Right lobe of liver (tissue), 6 donors: ENCODE measurements around the gene RASAL3. TPM values are rescaled to one million over a fixed set of nuclear protein-coding genes. Genes with fewer than 3 reads are reported as not detected.
A peak's percentile ranks its signal among the peaks of the same experiment; 100 is the strongest.

Experiments used
- ATAC-seq, 4 donors: fragments of 200-7000 bp; cut with Tn5 transposase; one replicate each; pipeline ENCODE4 v1.9.1; 2020; ENCODE audit warnings: mild to moderate bottlenecking in 4 of 4, moderate library complexity in 4 of 4
- DNase-seq, 3 donors: peaks; one replicate each; pipeline ENCODE4 v3.0.0-alpha.2; 2020
- H3K27ac ChIP-seq, 3 donors: fragments of 200-600 bp; one replicate each; pipeline ENCODE4 v1.8.0; 2022
- H3K27me3 ChIP-seq, 2 donors: fragments of 200-600 bp; one replicate each; pipeline ENCODE4 v1.8.0; 2022
- H3K36me3 ChIP-seq, 4 donors: fragments of 200-600 bp; sonication (generic) in 1 of 4; one replicate each; pipeline versions ENCODE4 v1.5.1 to v1.8.0; 2017 to 2022; ENCODE audit warnings: control low read depth in 1 of 4
- H3K4me1 ChIP-seq, 4 donors: fragments of 200-600 bp; sonication (generic) in 1 of 4; one replicate each; pipeline versions ENCODE4 v1.5.1 to v1.8.0; 2017 to 2022; ENCODE audit warnings: control low read depth in 1 of 4
- H3K4me3 ChIP-seq, 3 donors: fragments of 200-600 bp; one replicate each; pipeline ENCODE4 v1.8.0; 2022
- H3K9me3 ChIP-seq, 4 donors: fragments of 200-600 bp; sonication (generic) in 1 of 4; one replicate each; pipeline versions ENCODE4 v1.5.1 to v1.8.0; 2017 to 2022; ENCODE audit warnings: control low read depth in 1 of 4
- CTCF ChIP-seq, 4 donors: fragments of 200-600 bp in 3 of 4; fragments of 450-650 bp in 1 of 4; IDR thresholded peaks; one replicate each; pipeline versions ENCODE4 v1.5.1 to v1.8.0; 2016 to 2022; ENCODE audit warnings: antibody characterized with exemption in 4 of 4, mild to moderate bottlenecking in 2 of 4
- POLR2A ChIP-seq: fragments of 450-650 bp; IDR thresholded peaks from one replicate; pipeline ENCODE4 v1.6.1; 2017; ENCODE audit warnings: antibody characterized with exemption, mild to moderate bottlenecking
- WGBS: methylation state at CpG from one replicate; pipeline ENCODE4 v1.1.6; 2018; ENCODE audit warnings: low coverage, low lambda C conversion rate; ENCODE audit not compliant: insufficient coverage; ENCODE audit errors: missing lambda C conversion rate; 5-methylcytosine and 5-hydroxymethylcytosine counted together
- intact Hi-C, 2 donors: fragments of 100-400 bp; cut with DNase I; formaldehyde crosslinking; loops; one replicate each; pipeline versions ENCODE4 v1.11.2 to v1.14.1; 2022
- total RNA-seq, 6 experiments: library from RNA; depleted of rRNA in 2 of 6; stranded (reverse); fragments of >200 nt in 2 of 6; fragmentation: NEBNext Ultra II Directional in 3 of 6; extraction: Animal tissue kit (Norgen Biotek cat#: 25700) in 3 of 6; gene quantifications; one replicate each; pipeline versions ENCODE4 v1.1.0 to v1.2.4, GENCODE V29; 2016 to 2023
- donor health status: DM: no; HTN: yes; CAD: no.
- donor health status: DM: no; HTN: no; CAD: no.
- donor health status: DM: no; HTN: no; CAD: no.
- donor health status: DM: no; HTN: yes; CAD: no.
- donor health status: DM: no; HTN: yes; CAD: no.

The RASAL3 gene
- total RNA-seq, 6 experiments from 2014 or later = 0.75 to 1.9 (median 1.1) TPM

- ATAC-seq (peak; percentile 92 to 98 (median 93)), DNase-seq (peak; percentile 93 to 95 (median 94))
- Histone ChIP-seq H3K4me1 (peaks cover 0 to 24% (median 10%) of the 10 kb centered on the region in 4 donors), H3K27me3 (no peaks in the 10 kb centered on the region), H3K27ac (peak overlapping the region; percentile 45 to 82 (median 65)), H3K36me3 (no peaks in the 10 kb centered on the region), H3K9me3 (no peaks in the 10 kb centered on the region), H3K4me3 (peak overlapping the region; percentile 45 to 75 (median 66))
- TF ChIP-seq CTCF (IDR thresholded peaks at IDR 0.05) = no peak
- peak; percentile 44 for TF ChIP-seq POLR2A
- intact Hi-C loops = no loop called here
- 7% methylated on average over 14 of the region's 75 CpGs for WGBS
These were observed 31.5 kb downstream of the RASAL3 start for GRCh38 chr19:15432629-15433518.

DNA sequence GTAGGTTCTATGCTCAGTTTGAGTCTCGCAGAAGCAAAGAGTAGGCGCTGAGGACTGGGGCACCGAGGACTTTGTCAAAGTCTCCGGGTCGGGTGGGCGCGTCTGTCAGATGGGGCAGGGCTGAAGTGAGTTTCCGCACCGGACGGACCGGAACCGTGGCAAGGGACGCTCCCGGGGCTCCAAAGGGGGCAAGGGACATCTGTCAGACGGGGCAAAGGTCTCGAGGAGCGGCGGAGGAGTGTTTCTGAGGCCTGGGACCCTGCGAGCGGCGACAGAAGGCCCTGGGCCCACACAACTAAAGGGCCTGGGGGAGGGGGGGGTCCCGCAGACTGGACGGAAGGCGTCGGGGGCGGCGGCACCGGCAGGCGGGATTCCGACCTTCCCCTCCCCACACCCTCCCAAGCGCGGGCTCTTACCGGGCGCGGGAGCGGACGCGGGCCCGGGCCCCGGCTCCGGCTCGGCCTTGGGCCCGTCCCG is 32.3 kb downstream of the RASAL3 start:
- TF ChIP-seq POLR2A (no peak), CTCF (IDR thresholded peaks at IDR 0.05) (no peak)
- DNase-seq (no peak), ATAC-seq (no peak)
- intact Hi-C loops = no loop called here
- Histone ChIP-seq H3K9me3 (no peaks in the 10 kb centered on the region), H3K36me3 (peaks cover 0 to 3% (median 0%) of the 10 kb centered on the region in 4 donors), H3K27ac (peak overlapping the region in 2 of 3 donors; percentile 10 to 38), H3K27me3 (no peaks in the 10 kb centered on the region), H3K4me1 (peaks cover 0 to 19% (median 6%) of the 10 kb centered on the region in 4 donors), H3K4me3 (peak overlapping the region; percentile 66 to 81 (median 73))
- WGBS = under 1% methylated on average over 29 of the region's 44 CpGs

DNA sequence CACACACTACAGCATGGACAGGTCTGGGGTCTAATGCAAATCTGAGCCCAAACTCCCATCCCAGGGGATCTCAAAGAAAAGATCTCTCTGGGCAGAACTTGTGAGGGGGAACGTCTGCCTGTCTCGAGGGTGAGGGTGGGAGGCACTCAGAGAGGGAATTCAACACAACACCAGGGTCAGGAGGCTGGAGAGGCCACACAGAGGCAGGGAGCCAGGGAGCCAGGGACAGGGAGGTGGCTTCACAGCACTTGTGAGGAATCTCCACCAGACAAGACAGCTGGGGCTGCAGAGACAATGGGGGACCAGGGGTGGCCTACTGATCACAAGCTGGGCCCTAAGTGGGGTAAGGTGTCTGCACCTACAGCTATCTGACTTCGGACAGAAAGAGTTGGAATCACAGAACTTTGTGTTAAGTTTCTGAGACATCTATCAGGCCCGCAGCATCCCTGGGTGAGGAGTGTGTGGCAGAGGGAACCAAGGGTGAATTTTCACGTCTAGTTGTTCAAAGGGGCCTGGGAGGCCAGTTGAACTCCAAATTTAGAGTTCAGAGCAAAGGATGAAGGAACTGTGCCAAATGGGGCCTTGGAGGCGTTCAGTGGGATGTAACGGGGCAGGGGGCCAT is 32.8 kb downstream of the RASAL3 start:
- peak overlapping the region; percentile 66 to 81 (median 73) for H3K4me3 ChIP-seq
- ATAC-seq (no peak), DNase-seq (no peak)
- H3K36me3 ChIP-seq = peaks cover 0 to 6% (median 0%) of the 10 kb centered on the region in 4 donors
- H3K27me3 ChIP-seq = no peaks in the 10 kb centered on the region
- intact Hi-C loops = no loop called here
- WGBS = 10% methylated on average over 7 of the region's 7 CpGs
- H3K27ac ChIP-seq = no peak overlapping the region
- TF ChIP-seq CTCF (IDR thresholded peaks at IDR 0.05) (no peak), POLR2A (no peak)
- H3K9me3 ChIP-seq = no peaks in the 10 kb centered on the region
- peaks cover 0 to 24% (median 6%) of the 10 kb centered on the region in 4 donors for H3K4me1 ChIP-seq

DNA sequence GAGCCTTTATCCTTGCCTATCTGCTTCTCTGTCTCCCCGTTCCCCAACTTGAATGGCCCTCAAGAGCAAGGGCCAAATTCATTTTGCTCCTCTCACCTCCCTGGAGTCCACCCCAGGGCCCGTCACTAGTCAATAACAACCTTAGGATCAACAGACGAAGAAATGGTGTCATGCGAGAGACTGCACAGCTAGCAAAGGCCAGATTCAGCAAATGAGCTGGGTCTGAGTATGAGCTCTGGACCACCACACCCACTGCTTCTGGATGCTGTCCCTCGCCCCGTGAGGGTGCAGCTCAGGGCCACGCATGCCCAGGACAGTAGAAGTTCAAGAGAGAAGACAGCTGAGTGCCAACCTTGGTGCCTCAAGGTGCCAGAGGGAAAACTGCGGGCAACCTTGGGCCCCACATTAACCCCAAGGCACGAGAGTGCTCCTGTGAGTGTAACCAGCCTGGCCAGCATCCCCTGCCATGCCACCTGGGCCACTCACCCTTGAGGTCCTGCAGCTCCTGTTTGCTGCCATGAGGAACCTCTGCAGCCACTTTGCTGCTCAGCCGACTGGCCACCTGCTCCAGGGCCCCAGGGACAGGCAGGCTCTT is 33.7 kb downstream of the RASAL3 start:
- no peaks in the 10 kb centered on the region for H3K9me3 ChIP-seq
- no peak for ATAC-seq
- H3K4me1 ChIP-seq = peaks cover 0 to 26% (median 6%) of the 10 kb centered on the region in 4 donors
- peaks cover 0 to 6% (median 0%) of the 10 kb centered on the region in 4 donors for H3K36me3 ChIP-seq
- H3K4me3 ChIP-seq = no peak overlapping the region
- intact Hi-C loops = no loop called here
- no peak for DNase-seq
- no peak for TF ChIP-seq POLR2A
- no peak for TF ChIP-seq CTCF (IDR thresholded peaks at IDR 0.05)
- WGBS = 53% methylated on average over 4 of the region's 10 CpGs
- H3K27me3 ChIP-seq = no peaks in the 10 kb centered on the region
- no peak overlapping the region for H3K27ac ChIP-seq
